ENCODE results near the gene TNIK. TPM values are rescaled to one million over a fixed set of nuclear protein-coding genes. Genes with fewer than 3 reads are reported as not detected.
A peak's percentile ranks its signal among the peaks of the same experiment; 100 is the strongest.

The TNIK gene
- polyA plus RNA-seq, 3 donors from 2014 or later = 4.7 to 28.9 (median 13.7) TPM

GRCh38 chr3:171116824-171117395 lies 343.3 kb downstream of the TNIK start:
- peak overlapping the region in 2 of 6 donors; percentile 13 to 20 for H3K27ac Mint-ChIP-seq
- peaks cover 0 to 4% (median 0%) of the 10 kb centered on the region in 6 donors for H3K9me3 Mint-ChIP-seq
- H3K36me3 Mint-ChIP-seq = peaks cover 22 to 53% (median 32%) of the 10 kb centered on the region in 3 donors
- peaks cover 3 to 12% of the 10 kb centered on the region in 2 donors for H3K4me1 Mint-ChIP-seq
- DNase-seq = no peak
- H3K4me3 Mint-ChIP-seq = no peak overlapping the region
- no peaks in the 10 kb centered on the region for H3K27me3 Mint-ChIP-seq (ENCODE audit: low read depth in 3 of 3)

GRCh38 chr3:171116365-171116764 lies 343.8 kb downstream of the TNIK start:
- no peak for DNase-seq
- Mint-ChIP-seq H3K9me3 (peaks cover 0 to 4% (median 0%) of the 10 kb centered on the region in 6 donors), H3K4me1 (peaks cover 3 to 12% of the 10 kb centered on the region in 2 donors), H3K4me3 (no peak overlapping the region), H3K36me3 (peaks cover 24 to 56% (median 32%) of the 10 kb centered on the region in 3 donors), H3K27ac (peak overlapping the region in 3 of 6 donors; percentile 20 to 65 (median 33)), H3K27me3 (ENCODE audit: low read depth in 3 of 3) (no peaks in the 10 kb centered on the region)

- peaks cover 3 to 12% of the 10 kb centered on the region in 2 donors for H3K4me1 Mint-ChIP-seq
- H3K9me3 Mint-ChIP-seq = peaks cover 0 to 4% (median 0%) of the 10 kb centered on the region in 6 donors
- H3K4me3 Mint-ChIP-seq = no peak overlapping the region
- no peaks in the 10 kb centered on the region for H3K27me3 Mint-ChIP-seq (ENCODE audit: low read depth in 3 of 3)
- no peak overlapping the region for H3K27ac Mint-ChIP-seq
- H3K36me3 Mint-ChIP-seq = peaks cover 18 to 53% (median 28%) of the 10 kb centered on the region in 3 donors
- DNase-seq = no peak
Observed at GRCh38 chr3:171115667-171116066, 344.5 kb downstream of the TNIK start.

- Mint-ChIP-seq H3K4me1 (peaks cover 3 to 12% of the 10 kb centered on the region in 2 donors), H3K27me3 (ENCODE audit: low read depth in 3 of 3) (no peaks in the 10 kb centered on the region), H3K9me3 (no peaks in the 10 kb centered on the region), H3K27ac (peak overlapping the region in 1 of 6 donors; percentile 23), H3K36me3 (peaks cover 17 to 52% (median 33%) of the 10 kb centered on the region in 3 donors), H3K4me3 (no peak overlapping the region)
- DNase-seq = no peak
Observed at GRCh38 chr3:171113716-171114115, 346.5 kb downstream of the TNIK start.

DNA sequence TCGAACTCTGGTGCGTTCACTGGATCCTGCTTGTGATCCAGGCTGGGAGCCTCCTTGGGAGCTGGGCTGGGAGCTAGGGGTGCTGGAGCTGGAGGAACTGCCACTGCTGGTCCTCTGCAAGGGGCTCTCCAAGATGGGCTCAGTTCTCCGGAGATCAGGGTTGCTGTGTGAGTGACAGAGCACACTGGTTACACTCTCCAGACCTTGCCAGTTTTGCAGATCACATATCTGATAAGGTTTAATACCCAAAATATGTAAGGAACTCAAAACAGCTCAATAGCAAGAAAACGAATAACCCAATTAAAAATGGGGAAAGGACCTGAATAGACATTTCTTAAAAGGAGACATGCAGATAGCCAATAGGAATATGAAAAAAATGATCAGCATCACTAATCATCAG lies 349.5 kb downstream of the TNIK start:
- Mint-ChIP-seq H3K27ac (no peak overlapping the region), H3K4me1 (no peaks in the 10 kb centered on the region), H3K27me3 (ENCODE audit: low read depth in 3 of 3) (peaks cover 0 to 3% (median 0%) of the 10 kb centered on the region in 3 donors), H3K4me3 (no peak overlapping the region), H3K36me3 (peaks cover 20 to 65% (median 42%) of the 10 kb centered on the region in 3 donors), H3K9me3 (no peaks in the 10 kb centered on the region)
- no peak for DNase-seq

GRCh38 chr3:171108066-171108465 lies 352.1 kb downstream of the TNIK start:
- peak overlapping the region in 1 of 6 donors; percentile 7 for H3K27ac Mint-ChIP-seq
- H3K9me3 Mint-ChIP-seq = no peaks in the 10 kb centered on the region
- peaks cover 21 to 63% (median 33%) of the 10 kb centered on the region in 3 donors for H3K36me3 Mint-ChIP-seq
- no peaks in the 10 kb centered on the region for H3K4me1 Mint-ChIP-seq
- no peak for DNase-seq
- no peak overlapping the region for H3K4me3 Mint-ChIP-seq
- peaks cover 0 to 3% (median 0%) of the 10 kb centered on the region in 3 donors for H3K27me3 Mint-ChIP-seq (ENCODE audit: low read depth in 3 of 3)

- Mint-ChIP-seq H3K36me3 (peaks cover 34 to 57% (median 34%) of the 10 kb centered on the region in 3 donors), H3K4me3 (no peak overlapping the region), H3K27me3 (ENCODE audit: low read depth in 3 of 3) (peaks cover 0 to 3% (median 3%) of the 10 kb centered on the region in 3 donors), H3K4me1 (no peaks in the 10 kb centered on the region), H3K27ac (no peak overlapping the region), H3K9me3 (no peaks in the 10 kb centered on the region)
- no peak for DNase-seq
Observed at GRCh38 chr3:171103185-171103584, 357.0 kb downstream of the TNIK start.

DNA sequence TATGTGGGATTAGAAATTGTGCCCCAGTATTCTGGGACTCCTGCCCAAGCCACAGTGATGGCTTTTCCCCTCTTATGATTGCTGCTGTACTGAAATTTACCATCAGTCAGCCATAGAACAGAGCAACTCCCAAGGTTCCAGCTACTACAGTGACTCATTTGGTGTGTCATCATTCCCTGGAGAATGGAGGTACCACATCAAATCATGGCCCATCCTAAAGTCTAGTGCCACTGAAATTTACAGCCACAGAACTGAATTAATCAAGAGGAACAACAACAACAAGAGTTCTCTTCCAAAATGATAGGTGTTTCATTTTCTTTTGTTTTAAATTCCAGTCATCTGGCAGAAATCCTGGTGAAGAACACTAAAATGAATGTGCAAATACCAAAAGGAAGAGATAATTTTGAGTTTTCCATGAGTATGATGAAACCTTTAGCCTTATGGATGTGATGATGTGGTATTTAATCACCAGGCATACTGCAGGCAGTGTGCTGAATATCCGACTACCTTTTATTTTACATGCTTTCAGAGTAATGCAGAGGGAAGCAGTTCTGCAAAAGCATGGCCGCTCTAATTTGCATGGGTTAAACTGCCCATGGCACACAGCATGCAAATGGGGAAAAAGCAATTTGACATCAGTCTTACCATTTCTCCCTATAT lies 358.1 kb downstream of the TNIK start:
- peaks cover 34 to 55% (median 42%) of the 10 kb centered on the region in 3 donors for H3K36me3 Mint-ChIP-seq
- no peaks in the 10 kb centered on the region for H3K9me3 Mint-ChIP-seq
- no peak overlapping the region for H3K27ac Mint-ChIP-seq
- no peak for DNase-seq
- peaks cover 0 to 4% (median 0%) of the 10 kb centered on the region in 3 donors for H3K27me3 Mint-ChIP-seq (ENCODE audit: low read depth in 3 of 3)
- H3K4me1 Mint-ChIP-seq = no peaks in the 10 kb centered on the region
- H3K4me3 Mint-ChIP-seq = no peak overlapping the region

DNA sequence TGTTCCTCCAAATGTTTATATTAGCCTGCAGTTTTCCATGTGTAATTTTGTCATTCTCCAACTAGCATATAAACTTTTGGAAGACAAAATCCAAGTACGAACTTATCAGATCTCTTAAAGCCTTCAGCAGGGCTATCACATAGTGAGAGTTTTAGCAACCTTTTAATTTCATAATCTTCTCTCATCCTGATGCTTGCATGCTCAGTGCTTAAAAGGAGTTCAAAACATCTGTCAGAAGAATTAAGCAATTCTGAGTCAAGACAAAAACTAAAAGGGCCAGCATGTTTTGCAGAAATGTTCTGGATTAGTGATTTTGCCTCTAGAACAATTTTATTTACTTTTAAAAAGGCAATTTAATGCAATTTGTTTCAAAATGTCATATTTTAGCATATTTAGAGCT lies 360.3 kb downstream of the TNIK start:
- Mint-ChIP-seq H3K36me3 (peaks cover 44 to 48% (median 47%) of the 10 kb centered on the region in 3 donors), H3K4me3 (no peak overlapping the region)

GRCh38 chr3:171095063-171095462 lies 365.1 kb downstream of the TNIK start:
- H3K27ac Mint-ChIP-seq = peak overlapping the region in 1 of 6 donors; percentile 62
- DNase-seq = no peak
- H3K4me1 Mint-ChIP-seq = no peaks in the 10 kb centered on the region
- H3K9me3 Mint-ChIP-seq = no peaks in the 10 kb centered on the region
- no peak overlapping the region for H3K4me3 Mint-ChIP-seq
- peaks cover 0 to 3% (median 0%) of the 10 kb centered on the region in 3 donors for H3K27me3 Mint-ChIP-seq (ENCODE audit: low read depth in 3 of 3)
- peaks cover 50 to 60% (median 55%) of the 10 kb centered on the region in 3 donors for H3K36me3 Mint-ChIP-seq

More for the DNA sequence above, 360.3 kb downstream of the TNIK start:
- Mint-ChIP-seq H3K9me3 (no peaks in the 10 kb centered on the region), H3K4me1 (no peaks in the 10 kb centered on the region), H3K27ac (no peak overlapping the region), H3K27me3 (ENCODE audit: low read depth in 3 of 3) (peaks cover 0 to 4% (median 0%) of the 10 kb centered on the region in 3 donors)
- DNase-seq = no peak

DNA sequence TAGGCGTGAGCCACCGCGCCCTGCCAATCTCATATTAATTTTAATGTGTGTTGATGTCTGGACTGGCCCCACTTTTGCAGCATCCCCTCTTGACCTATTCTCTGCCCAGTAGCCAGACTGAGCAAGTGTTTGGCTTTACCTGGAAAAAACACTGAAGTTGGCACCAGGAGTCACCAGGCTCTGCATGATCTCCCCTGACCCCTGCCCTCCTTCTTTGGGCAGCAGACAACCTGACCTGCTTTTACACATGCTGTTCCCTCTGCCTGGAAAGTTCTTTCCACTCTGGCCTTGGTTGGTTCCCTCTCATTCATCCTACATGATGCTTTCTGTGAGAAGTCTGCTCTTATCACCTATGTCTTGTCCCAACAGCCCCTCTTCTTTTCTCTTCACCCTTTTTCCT lies 365.8 kb downstream of the TNIK start:
- Mint-ChIP-seq H3K9me3 (no peaks in the 10 kb centered on the region), H3K36me3 (peaks cover 50 to 59% (median 56%) of the 10 kb centered on the region in 3 donors), H3K27me3 (ENCODE audit: low read depth in 3 of 3) (peaks cover 0 to 3% (median 0%) of the 10 kb centered on the region in 3 donors), H3K4me3 (no peak overlapping the region), H3K27ac (peak overlapping the region in 3 of 6 donors; percentile 2 to 62 (median 49)), H3K4me1 (no peaks in the 10 kb centered on the region)
- DNase-seq = no peak

DNA sequence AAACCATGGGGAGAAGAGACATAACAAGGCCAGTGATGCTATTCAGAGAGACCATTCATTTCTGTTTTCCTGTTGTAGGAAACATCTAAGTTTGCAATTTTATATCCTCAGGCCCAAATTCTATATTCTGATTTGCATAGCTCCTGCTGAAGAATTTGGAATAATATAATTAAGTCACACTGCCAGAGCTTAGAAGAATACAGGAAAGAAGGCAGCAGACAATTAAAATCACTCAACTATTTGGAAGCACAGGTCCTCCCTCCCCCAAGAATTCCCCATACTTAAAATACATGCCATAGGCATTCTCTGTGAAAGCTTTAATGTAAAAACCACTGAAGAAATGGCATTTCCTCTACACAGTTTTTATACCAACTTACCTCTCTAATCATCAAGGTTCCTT lies 366.7 kb downstream of the TNIK start:
- Mint-ChIP-seq H3K9me3 (no peaks in the 10 kb centered on the region), H3K27ac (no peak overlapping the region), H3K4me3 (no peak overlapping the region)

GRCh38 chr3:171092467-171092911 lies 367.7 kb downstream of the TNIK start:
- no peak for DNase-seq
- H3K9me3 Mint-ChIP-seq = no peaks in the 10 kb centered on the region
- no peaks in the 10 kb centered on the region for H3K27me3 Mint-ChIP-seq (ENCODE audit: low read depth in 3 of 3)
- H3K27ac Mint-ChIP-seq = no peak overlapping the region
- no peaks in the 10 kb centered on the region for H3K4me1 Mint-ChIP-seq
- H3K36me3 Mint-ChIP-seq = peaks cover 38 to 64% (median 56%) of the 10 kb centered on the region in 3 donors
- no peak overlapping the region for H3K4me3 Mint-ChIP-seq

More for the DNA sequence above, 366.7 kb downstream of the TNIK start:
- Mint-ChIP-seq H3K27me3 (ENCODE audit: low read depth in 3 of 3) (peaks cover 0 to 1% (median 0%) of the 10 kb centered on the region in 3 donors), H3K4me1 (no peaks in the 10 kb centered on the region), H3K36me3 (peaks cover 44 to 61% (median 57%) of the 10 kb centered on the region in 3 donors)
- DNase-seq = no peak

- no peaks in the 10 kb centered on the region for H3K4me1 Mint-ChIP-seq
- H3K4me3 Mint-ChIP-seq = no peak overlapping the region
- no peaks in the 10 kb centered on the region for H3K27me3 Mint-ChIP-seq (ENCODE audit: low read depth in 3 of 3)
- H3K9me3 Mint-ChIP-seq = no peaks in the 10 kb centered on the region
- peaks cover 27 to 62% (median 39%) of the 10 kb centered on the region in 3 donors for H3K36me3 Mint-ChIP-seq
- no peak for DNase-seq
- H3K27ac Mint-ChIP-seq = peak overlapping the region in 1 of 6 donors; percentile 24
Observed at GRCh38 chr3:171090321-171090720, 369.9 kb downstream of the TNIK start.
